GM12878 (cell line): ENCODE results near the gene GPR107. TPM values are rescaled to one million over a fixed set of nuclear protein-coding genes. Genes with fewer than 3 reads are reported as not detected.
A peak's percentile ranks its signal among the peaks of the same experiment; 100 is the strongest.

ENCODE experiments used
- CREB1 ChIP-seq: IDR thresholded peaks from 2 replicates; pipeline ENCODE4 v1.6.1; 2012; ENCODE audit warnings: low read depth, mild to moderate bottlenecking, inconsistent platforms
- DPF2 ChIP-seq: fragments of 450-650 bp; IDR thresholded peaks from 2 replicates; pipeline ENCODE4 v1.6.1; 2017; ENCODE audit warnings: mild to moderate bottlenecking
- ESRRA ChIP-seq: IDR thresholded peaks from 2 replicates; pipeline ENCODE4 v1.6.1; 2012; ENCODE audit warnings: mild to moderate bottlenecking, low read length, improper control_type of control experiment
- EZH2 ChIP-seq: IDR thresholded peaks from 2 replicates; pipeline ENCODE4 v1.6.1; 2012; ENCODE audit warnings: low read depth, mild to moderate bottlenecking, control low read depth, inconsistent platforms, low read length, borderline replicate concordance; ENCODE audit not compliant: control insufficient read depth
- HSF1 ChIP-seq: fragments of 150-350 bp; IDR thresholded peaks from 2 replicates; pipeline ENCODE4 v1.6.1; 2014; ENCODE audit warnings: mild to moderate bottlenecking, low read depth, low read length
- NR2F1 ChIP-seq: fragments of 450-650 bp; conservative IDR thresholded peaks from 2 replicates; pipeline ENCODE4 v1.6.1; 2017; ENCODE audit warnings: mild to moderate bottlenecking
- NRF1 ChIP-seq: conservative IDR thresholded peaks from 2 replicates; pipeline ENCODE4 v1.6.1; 2011; ENCODE audit warnings: mild to moderate bottlenecking, low read depth, low read length, improper control_type of control experiment
- REST ChIP-seq: IDR thresholded peaks from 2 replicates; pipeline ENCODE4 v1.6.1; 2012; ENCODE audit warnings: mild to moderate bottlenecking, low read depth, low read length
- RFX5 ChIP-seq: IDR thresholded peaks from 2 replicates; pipeline ENCODE4 v1.6.1; 2011; ENCODE audit warnings: low read depth, low read length, improper control_type of control experiment
- polyA plus RNA-seq, 11 experiments: library from polyadenylated mRNA; depleted of rRNA in 4 of 11; unstranded in 6 of 11; stranded (reverse) in 5 of 11; fragments of >200 nt; fragmentation: Nextera tagmentation in 4 of 11; fragmentation: Illumina TruSeq in 1 of 11; extraction: Ambion mirVana in 4 of 11; extraction: Trizol in 1 of 11; gene quantifications; 1 replicate in 1 of 11; 2 replicates in 10 of 11; pipeline versions ENCODE4 v1.2.1 to v1.2.3, GENCODE V29; 2011 to 2016; ENCODE audit warnings: inconsistent platforms in 2 of 11, missing spikeins in 2 of 11, low read depth in 1 of 11
- total RNA-seq, 4 experiments: library from RNA; depleted of rRNA in 3 of 4; stranded (reverse); fragments of >200 nt in 3 of 4; fragmentation: Illumina TruSeq in 1 of 4; extraction: Trizol in 1 of 4; gene quantifications; 2 replicates each; pipeline versions ENCODE4 v1.2.1 to v1.2.3, GENCODE V29; 2013 to 2021
- TF ChIP-seq, protein P1 (sequence below): fragments of 450-650 bp; IDR thresholded peaks from 2 replicates; pipeline ENCODE4 v1.6.1; 2017; ENCODE audit warnings: antibody characterized with exemption, mild to moderate bottlenecking, moderate library complexity
- TF ChIP-seq, protein P2 (sequence below): fragments of 450-650 bp; IDR thresholded peaks from 2 replicates; pipeline ENCODE4 v1.6.1; 2017; ENCODE audit warnings: low read depth, mild to moderate bottlenecking, moderate library complexity
- TF ChIP-seq, protein P3 (sequence below): fragments of 450-650 bp; IDR thresholded peaks from 2 replicates; pipeline ENCODE4 v1.6.1; 2017; ENCODE audit warnings: mild to moderate bottlenecking, moderate library complexity
- TF ChIP-seq, protein P4 (sequence below): IDR thresholded peaks from 2 replicates; pipeline ENCODE4 v1.6.1; 2011; ENCODE audit warnings: mild to moderate bottlenecking, low read depth, low read length, moderate library complexity; ENCODE audit not compliant: insufficient replicate concordance

The GPR107 gene
- total and polyA plus RNA-seq, 10 of the 15 experiments (the other 5 are each of a cell fraction or from before 2014, with no cell fraction given): 2.7 to 21.4 (median 10.6) TPM

DNA sequence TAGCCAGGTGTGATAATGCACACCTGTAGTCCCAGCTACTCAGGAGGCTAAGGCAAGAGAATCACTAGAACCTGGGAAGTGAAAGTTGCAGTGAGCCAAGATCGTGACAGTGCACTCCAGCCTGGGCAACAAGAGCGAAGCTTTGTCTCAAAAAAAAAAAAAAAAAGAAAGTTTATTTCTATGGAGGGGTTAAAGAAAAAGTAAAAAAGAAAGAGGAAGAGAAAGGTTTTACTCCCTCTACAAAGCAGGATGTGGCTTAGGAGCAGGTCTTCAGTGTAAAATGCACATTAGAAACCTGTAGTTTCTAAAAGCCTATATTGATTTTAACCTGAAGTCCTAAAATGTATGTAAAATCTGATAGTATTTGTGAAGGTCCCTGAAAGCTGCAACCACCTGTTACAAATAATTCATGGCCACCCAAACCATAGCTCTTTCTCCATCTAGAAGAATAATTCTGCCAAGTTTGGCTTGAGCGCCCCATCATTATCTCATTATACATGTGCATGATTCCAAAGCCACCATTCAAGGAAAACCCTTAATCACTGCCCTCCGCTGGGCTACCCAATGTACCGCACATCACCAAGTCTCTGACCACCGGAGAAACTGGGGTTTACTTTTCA, 14.1 kb upstream of the GPR107 start (continued):
- TF ChIP-seq REST (no peak), HSF1 (no peak), ESRRA (no peak), NR2F1 (peak; percentile 2; the same call in 1 of the 2 replicates), DPF2 (no peak), NRF1 (no peak), EZH2 (no peak), CREB1 (no peak), RFX5 (no peak)
- TF ChIP-seq, protein P1, sequence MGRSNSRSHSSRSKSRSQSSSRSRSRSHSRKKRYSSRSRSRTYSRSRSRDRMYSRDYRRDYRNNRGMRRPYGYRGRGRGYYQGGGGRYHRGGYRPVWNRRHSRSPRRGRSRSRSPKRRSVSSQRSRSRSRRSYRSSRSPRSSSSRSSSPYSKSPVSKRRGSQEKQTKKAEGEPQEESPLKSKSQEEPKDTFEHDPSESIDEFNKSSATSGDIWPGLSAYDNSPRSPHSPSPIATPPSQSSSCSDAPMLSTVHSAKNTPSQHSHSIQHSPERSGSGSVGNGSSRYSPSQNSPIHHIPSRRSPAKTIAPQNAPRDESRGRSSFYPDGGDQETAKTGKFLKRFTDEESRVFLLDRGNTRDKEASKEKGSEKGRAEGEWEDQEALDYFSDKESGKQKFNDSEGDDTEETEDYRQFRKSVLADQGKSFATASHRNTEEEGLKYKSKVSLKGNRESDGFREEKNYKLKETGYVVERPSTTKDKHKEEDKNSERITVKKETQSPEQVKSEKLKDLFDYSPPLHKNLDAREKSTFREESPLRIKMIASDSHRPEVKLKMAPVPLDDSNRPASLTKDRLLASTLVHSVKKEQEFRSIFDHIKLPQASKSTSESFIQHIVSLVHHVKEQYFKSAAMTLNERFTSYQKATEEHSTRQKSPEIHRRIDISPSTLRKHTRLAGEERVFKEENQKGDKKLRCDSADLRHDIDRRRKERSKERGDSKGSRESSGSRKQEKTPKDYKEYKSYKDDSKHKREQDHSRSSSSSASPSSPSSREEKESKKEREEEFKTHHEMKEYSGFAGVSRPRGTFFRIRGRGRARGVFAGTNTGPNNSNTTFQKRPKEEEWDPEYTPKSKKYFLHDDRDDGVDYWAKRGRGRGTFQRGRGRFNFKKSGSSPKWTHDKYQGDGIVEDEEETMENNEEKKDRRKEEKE: no peak
- TF ChIP-seq, protein P2, sequence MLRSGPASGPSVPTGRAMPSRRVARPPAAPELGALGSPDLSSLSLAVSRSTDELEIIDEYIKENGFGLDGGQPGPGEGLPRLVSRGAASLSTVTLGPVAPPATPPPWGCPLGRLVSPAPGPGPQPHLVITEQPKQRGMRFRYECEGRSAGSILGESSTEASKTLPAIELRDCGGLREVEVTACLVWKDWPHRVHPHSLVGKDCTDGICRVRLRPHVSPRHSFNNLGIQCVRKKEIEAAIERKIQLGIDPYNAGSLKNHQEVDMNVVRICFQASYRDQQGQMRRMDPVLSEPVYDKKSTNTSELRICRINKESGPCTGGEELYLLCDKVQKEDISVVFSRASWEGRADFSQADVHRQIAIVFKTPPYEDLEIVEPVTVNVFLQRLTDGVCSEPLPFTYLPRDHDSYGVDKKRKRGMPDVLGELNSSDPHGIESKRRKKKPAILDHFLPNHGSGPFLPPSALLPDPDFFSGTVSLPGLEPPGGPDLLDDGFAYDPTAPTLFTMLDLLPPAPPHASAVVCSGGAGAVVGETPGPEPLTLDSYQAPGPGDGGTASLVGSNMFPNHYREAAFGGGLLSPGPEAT: peak; percentile 62; the same call in 1 of the 2 replicates
- TF ChIP-seq, protein P3, sequence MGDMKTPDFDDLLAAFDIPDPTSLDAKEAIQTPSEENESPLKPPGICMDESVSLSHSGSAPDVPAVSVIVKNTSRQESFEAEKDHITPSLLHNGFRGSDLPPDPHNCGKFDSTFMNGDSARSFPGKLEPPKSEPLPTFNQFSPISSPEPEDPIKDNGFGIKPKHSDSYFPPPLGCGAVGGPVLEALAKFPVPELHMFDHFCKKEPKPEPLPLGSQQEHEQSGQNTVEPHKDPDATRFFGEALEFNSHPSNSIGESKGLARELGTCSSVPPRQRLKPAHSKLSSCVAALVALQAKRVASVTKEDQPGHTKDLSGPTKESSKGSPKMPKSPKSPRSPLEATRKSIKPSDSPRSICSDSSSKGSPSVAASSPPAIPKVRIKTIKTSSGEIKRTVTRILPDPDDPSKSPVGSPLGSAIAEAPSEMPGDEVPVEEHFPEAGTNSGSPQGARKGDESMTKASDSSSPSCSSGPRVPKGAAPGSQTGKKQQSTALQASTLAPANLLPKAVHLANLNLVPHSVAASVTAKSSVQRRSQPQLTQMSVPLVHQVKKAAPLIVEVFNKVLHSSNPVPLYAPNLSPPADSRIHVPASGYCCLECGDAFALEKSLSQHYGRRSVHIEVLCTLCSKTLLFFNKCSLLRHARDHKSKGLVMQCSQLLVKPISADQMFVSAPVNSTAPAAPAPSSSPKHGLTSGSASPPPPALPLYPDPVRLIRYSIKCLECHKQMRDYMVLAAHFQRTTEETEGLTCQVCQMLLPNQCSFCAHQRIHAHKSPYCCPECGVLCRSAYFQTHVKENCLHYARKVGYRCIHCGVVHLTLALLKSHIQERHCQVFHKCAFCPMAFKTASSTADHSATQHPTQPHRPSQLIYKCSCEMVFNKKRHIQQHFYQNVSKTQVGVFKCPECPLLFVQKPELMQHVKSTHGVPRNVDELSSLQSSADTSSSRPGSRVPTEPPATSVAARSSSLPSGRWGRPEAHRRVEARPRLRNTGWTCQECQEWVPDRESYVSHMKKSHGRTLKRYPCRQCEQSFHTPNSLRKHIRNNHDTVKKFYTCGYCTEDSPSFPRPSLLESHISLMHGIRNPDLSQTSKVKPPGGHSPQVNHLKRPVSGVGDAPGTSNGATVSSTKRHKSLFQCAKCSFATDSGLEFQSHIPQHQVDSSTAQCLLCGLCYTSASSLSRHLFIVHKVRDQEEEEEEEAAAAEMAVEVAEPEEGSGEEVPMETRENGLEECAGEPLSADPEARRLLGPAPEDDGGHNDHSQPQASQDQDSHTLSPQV: no peak
- TF ChIP-seq, protein P4, sequence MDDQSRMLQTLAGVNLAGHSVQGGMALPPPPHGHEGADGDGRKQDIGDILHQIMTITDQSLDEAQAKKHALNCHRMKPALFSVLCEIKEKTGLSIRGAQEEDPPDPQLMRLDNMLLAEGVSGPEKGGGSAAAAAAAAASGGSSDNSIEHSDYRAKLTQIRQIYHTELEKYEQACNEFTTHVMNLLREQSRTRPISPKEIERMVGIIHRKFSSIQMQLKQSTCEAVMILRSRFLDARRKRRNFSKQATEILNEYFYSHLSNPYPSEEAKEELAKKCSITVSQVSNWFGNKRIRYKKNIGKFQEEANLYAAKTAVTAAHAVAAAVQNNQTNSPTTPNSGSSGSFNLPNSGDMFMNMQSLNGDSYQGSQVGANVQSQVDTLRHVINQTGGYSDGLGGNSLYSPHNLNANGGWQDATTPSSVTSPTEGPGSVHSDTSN: no peak
